GM18498 (cell line): ENCODE measurements around the gene SETBP1.
A peak's percentile ranks its signal among the peaks of the same experiment; 100 is the strongest.

Experiments
- ATAC-seq: cut with Tn5 transposase; IDR thresholded peaks from one replicate; pipeline ENCODE4 v1.9.1; 2021; ENCODE audit warnings: mild to moderate bottlenecking, moderate library complexity; ENCODE audit not compliant: unreplicated experiment

The SETBP1 gene

GRCh38 chr18:44680273-44681075, at the start of gene SETBP1:
Gene SETBP1 (plus strand): TSS chr18:44680888. CDS start chr18:44701347, 20,459 bp downstream.
- no peak for ATAC-seq

GRCh38 chr18:44632469-44633145, 48.1 kb upstream of the SETBP1 start:
- no peak for ATAC-seq

GRCh38 chr18:44635546-44635945, 45.1 kb upstream of the SETBP1 start:
- ATAC-seq, result no peak

GRCh38 chr18:44636241-44636640, 44.4 kb upstream of the SETBP1 start:
- peak; percentile 77 for ATAC-seq

- ATAC-seq, result peak; percentile 48
Measured at GRCh38 chr18:44637210-44638033, 43.3 kb upstream of the SETBP1 start.

GRCh38 chr18:44638034-44638540, 42.6 kb upstream of the SETBP1 start:
- no peak for ATAC-seq

- ATAC-seq, result no peak
Measured at GRCh38 chr18:44638811-44639210, 41.9 kb upstream of the SETBP1 start.

- no peak for ATAC-seq
Measured at GRCh38 chr18:44643004-44643403, 37.7 kb upstream of the SETBP1 start.

- ATAC-seq, result no peak
Measured at GRCh38 chr18:44651478-44651877, 29.2 kb upstream of the SETBP1 start.

- ATAC-seq, result no peak
Measured at GRCh38 chr18:44651918-44652572, 28.6 kb upstream of the SETBP1 start.

GRCh38 chr18:44652722-44653121, 28.0 kb upstream of the SETBP1 start:
- ATAC-seq, result no peak

- no peak for ATAC-seq
Measured at GRCh38 chr18:44654573-44654972, 26.1 kb upstream of the SETBP1 start.

- ATAC-seq, result no peak
Measured at GRCh38 chr18:44655435-44655834, 25.3 kb upstream of the SETBP1 start.

GRCh38 chr18:44659771-44660170, 20.9 kb upstream of the SETBP1 start:
- ATAC-seq, result no peak

- ATAC-seq, result no peak
Measured at GRCh38 chr18:44668270-44668975, 12.3 kb upstream of the SETBP1 start.

GRCh38 chr18:44671914-44672313, 8.8 kb upstream of the SETBP1 start:
- ATAC-seq, result no peak

GRCh38 chr18:44672506-44672905, 8.2 kb upstream of the SETBP1 start:
- ATAC-seq, result no peak

GRCh38 chr18:44673256-44673880, 7.3 kb upstream of the SETBP1 start:
- no peak for ATAC-seq

GRCh38 chr18:44677933-44678332, 2.8 kb upstream of the SETBP1 start:
- ATAC-seq, result no peak

GRCh38 chr18:44678725-44679055, 2.0 kb upstream of the SETBP1 start:
- no peak for ATAC-seq
